Measurements from ENCODE around the gene COX7A2.

Gene COX7A2

DNA sequence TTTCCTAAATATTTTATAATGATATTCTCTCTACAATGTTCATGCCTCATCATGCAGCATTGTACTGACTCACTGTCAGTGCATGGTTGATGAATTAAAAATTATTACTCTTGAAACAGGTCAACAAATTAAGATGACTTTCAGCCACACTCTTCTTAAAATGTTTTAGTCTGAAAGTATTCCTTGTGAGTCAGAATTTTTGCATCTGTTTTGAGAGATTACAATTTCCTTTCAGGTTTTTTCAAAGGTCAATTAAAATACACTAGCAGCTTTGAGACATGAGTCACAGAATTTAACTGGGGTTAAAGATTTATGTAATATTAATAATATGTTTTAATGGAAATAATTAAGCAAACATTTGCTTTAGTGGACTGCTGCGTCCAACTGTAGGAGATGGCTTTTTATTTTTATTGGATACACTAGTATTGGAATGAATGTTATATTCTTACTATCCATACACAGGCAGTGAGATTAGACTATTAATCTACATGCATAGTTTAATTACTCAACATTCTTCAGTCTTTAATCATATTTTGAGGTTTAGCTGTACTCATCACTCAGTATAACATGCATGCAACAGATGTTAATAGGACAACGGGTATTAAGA lies 47.4 kb downstream of the COX7A2 start:
- no peak for DNase-seq

DNA sequence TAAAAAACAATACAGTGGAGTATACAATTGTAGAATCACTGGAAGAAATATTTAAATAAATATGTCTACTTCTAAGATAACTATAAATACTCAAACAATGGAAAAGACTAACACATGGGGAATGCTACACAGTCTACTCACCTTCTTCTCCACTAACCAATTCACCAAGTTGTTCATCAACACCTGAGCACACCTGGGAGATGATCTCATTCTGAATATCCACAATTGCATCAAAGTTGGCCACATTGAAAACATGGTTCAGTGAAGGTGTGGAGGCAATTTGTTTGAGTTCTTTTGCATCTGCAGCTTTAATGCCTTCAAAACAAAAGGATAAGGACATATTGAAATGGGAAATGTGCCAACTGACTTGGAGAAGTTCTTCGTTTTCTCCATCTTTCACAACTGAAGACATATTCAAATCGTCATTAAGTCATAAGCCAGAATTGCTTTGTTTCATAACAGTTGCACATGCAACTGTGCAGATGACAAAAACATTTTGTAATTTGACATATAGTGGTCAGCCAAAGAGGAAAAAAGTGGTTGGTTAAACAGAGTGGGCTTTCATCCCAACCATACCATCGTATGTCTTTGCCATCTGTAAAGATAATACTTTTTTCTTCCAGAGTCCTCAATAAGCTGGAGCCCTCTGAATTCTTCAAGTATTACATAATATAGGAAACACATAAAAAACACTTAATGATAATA lies 55.2 kb downstream of the COX7A2 start:
- no peak for DNase-seq

All from right forelimb (tissue), 1 donor.